Nephron progenitor cell (in vitro differentiated cells): ENCODE results near the gene VSIR.

ENCODE experiments used
- DNase-seq: peaks from one replicate; pipeline ENCODE4 v3.0.0; 2021
- H3K27ac Mint-ChIP-seq: 2 replicates; pipeline ENCODE4 v1.8.0; 2021; ENCODE audit warnings: mild to moderate bottlenecking, moderate library complexity, mixed read lengths
- H3K27me3 Mint-ChIP-seq: 2 replicates; pipeline ENCODE4 v1.8.0; 2021; ENCODE audit warnings: mild to moderate bottlenecking, low read depth, mixed read lengths; ENCODE audit not compliant: poor library complexity
- H3K36me3 Mint-ChIP-seq: 2 replicates; pipeline ENCODE4 v1.8.0; 2021; ENCODE audit warnings: low read depth, mixed read lengths
- H3K4me1 Mint-ChIP-seq: 2 replicates; pipeline ENCODE4 v1.8.0; 2021; ENCODE audit warnings: mixed read lengths
- H3K4me3 Mint-ChIP-seq: 2 replicates; pipeline ENCODE4 v1.8.0; 2021; ENCODE audit warnings: mild to moderate bottlenecking, moderate library complexity, mixed read lengths
- H3K9me3 Mint-ChIP-seq: 2 replicates; pipeline ENCODE4 v1.8.0; 2021; ENCODE audit warnings: mild to moderate bottlenecking, moderate library complexity, mixed read lengths
- CTCF ChIP-seq: fragments of 200-600 bp; sonication (generic); IDR thresholded peaks from 2 replicates; pipeline ENCODE4 v1.5.0; 2021; ENCODE audit warnings: antibody characterized with exemption

Gene VSIR

GRCh38 chr10:71750986-71751385, 22.3 kb downstream of the VSIR start:
- no peak for DNase-seq
- H3K9me3 Mint-ChIP-seq, result no peaks in the 10 kb centered on the region
- no peak overlapping the region for H3K4me3 Mint-ChIP-seq
- no peaks in the 10 kb centered on the region for H3K27me3 Mint-ChIP-seq
- no peak for TF ChIP-seq CTCF
- H3K4me1 Mint-ChIP-seq, result peaks cover 86% of the 10 kb centered on the region
- no peaks in the 10 kb centered on the region for H3K36me3 Mint-ChIP-seq
- no peak overlapping the region for H3K27ac Mint-ChIP-seq

GRCh38 chr10:71750124-71750841, 23.0 kb downstream of the VSIR start:
- Mint-ChIP-seq H3K27ac (no peak overlapping the region), H3K4me1 (peaks cover 83% of the 10 kb centered on the region), H3K36me3 (no peaks in the 10 kb centered on the region), H3K9me3 (no peaks in the 10 kb centered on the region), H3K4me3 (no peak overlapping the region), H3K27me3 (no peaks in the 10 kb centered on the region)
- no peak for TF ChIP-seq CTCF
- no peak for DNase-seq

- H3K36me3 Mint-ChIP-seq, result no peaks in the 10 kb centered on the region
- H3K27ac Mint-ChIP-seq, result no peak overlapping the region
- no peak for TF ChIP-seq CTCF
- H3K4me1 Mint-ChIP-seq, result peaks cover 76% of the 10 kb centered on the region
- DNase-seq, result no peak
- no peaks in the 10 kb centered on the region for H3K9me3 Mint-ChIP-seq
- no peaks in the 10 kb centered on the region for H3K27me3 Mint-ChIP-seq
- no peak overlapping the region for H3K4me3 Mint-ChIP-seq
These were observed 23.9 kb downstream of the VSIR start for GRCh38 chr10:71749396-71749795.

- no peak for DNase-seq
- peaks cover 69% of the 10 kb centered on the region for H3K4me1 Mint-ChIP-seq
These were observed 24.6 kb downstream of the VSIR start for GRCh38 chr10:71748671-71749191.

GRCh38 chr10:71747551-71748523, 25.5 kb downstream of the VSIR start:
- peaks cover under 1% of the 10 kb centered on the region for H3K27me3 Mint-ChIP-seq
- H3K27ac Mint-ChIP-seq, result peak overlapping the region; percentile 55
- H3K4me1 Mint-ChIP-seq, result peaks cover 60% of the 10 kb centered on the region
- TF ChIP-seq CTCF, result no peak
- no peak for DNase-seq
- H3K36me3 Mint-ChIP-seq, result no peaks in the 10 kb centered on the region
- no peak overlapping the region for H3K4me3 Mint-ChIP-seq
- no peaks in the 10 kb centered on the region for H3K9me3 Mint-ChIP-seq

More at GRCh38 chr10:71748671-71749191, 24.6 kb downstream of the VSIR start:
- peak overlapping the region; percentile 50 for H3K27ac Mint-ChIP-seq
- no peaks in the 10 kb centered on the region for H3K9me3 Mint-ChIP-seq
- H3K4me3 Mint-ChIP-seq, result no peak overlapping the region
- H3K27me3 Mint-ChIP-seq, result no peaks in the 10 kb centered on the region
- TF ChIP-seq CTCF, result no peak
- no peaks in the 10 kb centered on the region for H3K36me3 Mint-ChIP-seq
